HFFc6 (cell line): Measurements from ENCODE around the gene CMKLR1. TPM values are rescaled to one million over a fixed set of nuclear protein-coding genes. Genes with fewer than 3 reads are reported as not detected.

Source experiments
- DNase-seq: peaks from one replicate; pipeline ENCODE4 v3.0.0-alpha.2; 2018
- H3K27ac Mint-ChIP-seq: 2 replicates; pipeline ENCODE4 v1.8.0; 2020; ENCODE audit warnings: mild to moderate bottlenecking, mixed read lengths
- H3K27me3 Mint-ChIP-seq: 2 replicates; pipeline ENCODE4 v1.8.0; 2021; ENCODE audit warnings: mild to moderate bottlenecking, moderate library complexity, mixed read lengths; ENCODE audit not compliant: insufficient read depth
- H3K36me3 Mint-ChIP-seq: 2 replicates; pipeline ENCODE4 v1.8.0; 2021; ENCODE audit warnings: low read depth, mixed read lengths
- H3K4me1 Mint-ChIP-seq: 2 replicates; pipeline ENCODE4 v1.8.0; 2020; ENCODE audit warnings: low read depth, mixed read lengths
- H3K4me3 Mint-ChIP-seq: 2 replicates; pipeline ENCODE4 v1.8.0; 2020; ENCODE audit warnings: mild to moderate bottlenecking, moderate library complexity, mixed read lengths
- H3K9me3 Mint-ChIP-seq: 2 replicates; pipeline ENCODE4 v1.8.0; 2020; ENCODE audit warnings: mild to moderate bottlenecking, mixed read lengths
- total RNA-seq, 6 experiments: library from RNA; stranded (reverse); fragmentation: NEBNext Ultra II Directional; extraction: Animal tissue kit (Norgen Biotek cat#: 25700); gene quantifications; 2 replicates in 1 of 6; 3 replicates in 5 of 6; pipeline ENCODE4 v1.2.3, GENCODE V29; 2021
- TF ChIP-seq, protein P1 (sequence below): fragments of 200-600 bp; sonication (generic); IDR thresholded peaks from 2 replicates; pipeline ENCODE4 v1.5.0; 2021; ENCODE audit warnings: antibody characterized with exemption, mild to moderate bottlenecking

CMKLR1 gene
- total RNA-seq, 6 experiments from 2014 or later: not detected

DNA sequence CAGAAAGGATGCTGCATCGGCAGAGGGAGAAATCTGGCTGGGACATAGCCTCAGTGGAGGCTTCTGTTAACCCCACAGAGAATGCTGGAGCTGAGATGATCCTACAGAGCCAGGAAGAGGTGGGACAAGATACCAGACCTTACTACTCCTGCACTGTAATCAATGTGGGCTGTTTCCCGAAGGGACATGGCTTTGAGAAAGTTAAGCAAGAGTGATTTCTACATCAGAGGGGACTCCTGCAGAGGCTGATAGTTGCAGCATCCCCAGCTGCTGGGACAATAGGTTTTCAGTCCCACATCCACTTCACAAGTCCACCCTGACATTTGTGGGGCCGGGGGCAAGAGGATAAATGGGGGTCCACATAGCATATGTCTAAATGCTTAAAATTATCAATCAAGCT, 22.5 kb upstream of the CMKLR1 start:
- TF ChIP-seq, protein P1, sequence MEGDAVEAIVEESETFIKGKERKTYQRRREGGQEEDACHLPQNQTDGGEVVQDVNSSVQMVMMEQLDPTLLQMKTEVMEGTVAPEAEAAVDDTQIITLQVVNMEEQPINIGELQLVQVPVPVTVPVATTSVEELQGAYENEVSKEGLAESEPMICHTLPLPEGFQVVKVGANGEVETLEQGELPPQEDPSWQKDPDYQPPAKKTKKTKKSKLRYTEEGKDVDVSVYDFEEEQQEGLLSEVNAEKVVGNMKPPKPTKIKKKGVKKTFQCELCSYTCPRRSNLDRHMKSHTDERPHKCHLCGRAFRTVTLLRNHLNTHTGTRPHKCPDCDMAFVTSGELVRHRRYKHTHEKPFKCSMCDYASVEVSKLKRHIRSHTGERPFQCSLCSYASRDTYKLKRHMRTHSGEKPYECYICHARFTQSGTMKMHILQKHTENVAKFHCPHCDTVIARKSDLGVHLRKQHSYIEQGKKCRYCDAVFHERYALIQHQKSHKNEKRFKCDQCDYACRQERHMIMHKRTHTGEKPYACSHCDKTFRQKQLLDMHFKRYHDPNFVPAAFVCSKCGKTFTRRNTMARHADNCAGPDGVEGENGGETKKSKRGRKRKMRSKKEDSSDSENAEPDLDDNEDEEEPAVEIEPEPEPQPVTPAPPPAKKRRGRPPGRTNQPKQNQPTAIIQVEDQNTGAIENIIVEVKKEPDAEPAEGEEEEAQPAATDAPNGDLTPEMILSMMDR: no peak
- no peaks in the 10 kb centered on the region for H3K4me1 Mint-ChIP-seq
- H3K36me3 Mint-ChIP-seq: no peaks in the 10 kb centered on the region
- DNase-seq: no peak
- peaks cover 74% of the 10 kb centered on the region for H3K9me3 Mint-ChIP-seq
- no peak overlapping the region for H3K4me3 Mint-ChIP-seq
- H3K27me3 Mint-ChIP-seq: no peaks in the 10 kb centered on the region; the same call in 1 of the 2 replicates
- H3K27ac Mint-ChIP-seq: no peak overlapping the region

DNA sequence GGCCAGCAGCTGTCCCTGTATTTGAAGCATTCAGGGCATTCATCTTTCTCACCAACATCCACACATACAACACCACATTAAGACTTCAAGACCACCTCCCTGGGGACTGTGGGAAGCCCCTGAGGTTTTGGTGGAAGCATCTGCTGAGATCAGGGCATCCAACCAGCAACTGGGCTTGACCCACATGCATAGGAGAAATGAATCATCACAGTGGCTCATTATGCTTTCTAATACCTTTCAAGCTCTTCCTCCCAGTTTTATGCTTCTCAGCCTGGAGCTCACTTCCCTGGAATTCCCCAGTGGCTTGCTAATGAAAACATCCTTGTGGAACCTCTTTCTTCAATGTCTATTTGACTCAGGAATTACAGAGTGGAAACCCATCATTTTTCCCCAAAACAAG, 21.4 kb upstream of the CMKLR1 start:
- no peak for DNase-seq
- TF ChIP-seq, protein P1: no peak
- Mint-ChIP-seq H3K4me3 (no peak overlapping the region), H3K9me3 (peaks cover 76% of the 10 kb centered on the region), H3K4me1 (no peaks in the 10 kb centered on the region), H3K27me3 (no peaks in the 10 kb centered on the region; the same call in 1 of the 2 replicates), H3K36me3 (no peaks in the 10 kb centered on the region), H3K27ac (no peak overlapping the region)

DNA sequence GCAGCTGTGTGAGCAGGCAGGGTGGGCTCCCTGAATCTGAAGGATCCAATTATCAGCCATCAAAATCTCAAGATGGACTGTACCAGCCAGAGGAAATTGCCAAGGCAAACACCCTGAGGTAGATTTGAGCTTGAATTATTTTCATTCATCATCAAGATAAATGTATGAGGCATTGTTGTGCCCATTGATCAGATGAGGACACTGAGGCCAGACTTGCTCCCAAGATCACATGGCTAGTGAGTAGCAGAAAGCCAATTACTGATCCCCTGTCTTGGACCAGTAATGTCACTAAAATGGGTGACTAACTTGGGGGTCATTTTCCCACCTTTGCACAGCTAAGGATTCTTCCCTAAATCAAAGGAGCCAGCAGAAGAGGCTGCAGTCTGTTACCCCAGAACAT, 20.9 kb upstream of the CMKLR1 start:
- Mint-ChIP-seq H3K36me3 (no peaks in the 10 kb centered on the region), H3K27me3 (no peaks in the 10 kb centered on the region; the same call in 1 of the 2 replicates), H3K4me3 (no peak overlapping the region), H3K27ac (no peak overlapping the region), H3K9me3 (peaks cover 80% of the 10 kb centered on the region), H3K4me1 (no peaks in the 10 kb centered on the region)
- TF ChIP-seq, protein P1: no peak
- DNase-seq: no peak

DNA sequence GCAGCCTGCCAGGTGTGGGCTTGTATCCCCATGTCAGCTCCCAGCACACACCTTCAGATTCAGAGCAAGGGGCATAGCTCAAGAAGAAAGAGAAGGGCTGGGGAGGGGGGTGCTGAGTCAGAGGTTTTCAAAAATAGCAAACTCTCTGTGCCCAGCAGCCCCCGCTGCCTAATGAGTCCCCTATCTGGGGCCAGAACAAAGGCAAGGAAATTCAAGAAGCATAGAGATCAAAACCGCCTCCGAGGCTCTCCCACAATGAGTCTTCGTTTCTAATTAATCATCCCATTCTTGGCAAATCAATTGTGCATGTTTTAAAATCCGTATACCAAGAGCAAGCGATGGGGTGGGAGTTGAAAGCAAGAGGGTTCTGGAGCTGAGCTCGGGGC, 19.5 kb upstream of the CMKLR1 start:
- no peak for DNase-seq
- Mint-ChIP-seq H3K4me1 (no peaks in the 10 kb centered on the region), H3K27me3 (no peaks in the 10 kb centered on the region; the same call in 1 of the 2 replicates), H3K36me3 (no peaks in the 10 kb centered on the region), H3K4me3 (no peak overlapping the region), H3K9me3 (peaks cover 81% of the 10 kb centered on the region), H3K27ac (no peak overlapping the region)
- TF ChIP-seq, protein P1: no peak

DNA sequence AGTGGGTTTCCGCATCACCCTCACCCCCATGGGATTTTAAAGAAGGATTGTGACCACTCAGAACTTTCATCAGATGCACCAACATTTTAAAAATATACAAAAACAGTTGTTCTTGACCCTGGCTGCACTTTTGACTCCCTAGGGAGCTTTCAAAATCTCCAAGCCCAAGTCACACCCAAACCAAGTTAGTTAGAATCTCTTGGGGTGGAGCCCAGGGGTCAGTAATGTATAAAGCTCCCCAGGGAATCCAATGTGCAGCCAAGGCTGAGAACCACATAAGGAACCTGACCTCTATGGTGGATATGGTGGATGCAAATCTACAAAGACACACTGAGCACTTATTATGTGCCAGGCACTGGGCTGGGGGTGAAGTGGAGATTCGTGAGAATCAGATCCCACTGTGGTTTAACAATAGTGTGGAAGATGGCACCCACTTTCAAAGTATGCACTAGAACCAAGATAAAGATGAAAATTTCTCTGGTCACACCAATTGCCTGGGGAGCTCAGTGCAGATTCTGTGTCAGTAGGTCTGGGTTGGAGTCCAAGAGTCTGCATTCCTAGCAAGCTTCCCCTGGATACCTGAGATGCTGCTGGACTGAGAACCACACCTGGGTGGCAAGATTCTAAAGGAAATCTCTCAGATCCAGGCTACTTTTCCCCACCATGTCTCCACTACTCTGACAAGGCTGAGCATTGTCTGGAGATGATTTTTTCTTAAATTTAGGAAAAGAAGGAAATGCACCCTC, 18.9 kb upstream of the CMKLR1 start:
- no peak overlapping the region for H3K27ac Mint-ChIP-seq
- TF ChIP-seq, protein P1: no peak
- H3K4me1 Mint-ChIP-seq: no peaks in the 10 kb centered on the region
- no peak overlapping the region for H3K4me3 Mint-ChIP-seq
- no peaks in the 10 kb centered on the region; the same call in 1 of the 2 replicates for H3K27me3 Mint-ChIP-seq
- no peak for DNase-seq
- peaks cover 81% of the 10 kb centered on the region for H3K9me3 Mint-ChIP-seq
- H3K36me3 Mint-ChIP-seq: no peaks in the 10 kb centered on the region
